NCI-H2227 treated with DMSO at 0.1 percent for 48 hours (cell line): ENCODE measurements around the gene UROD.
"Not testable (repeated sequence)": the region's sequence is repeated elsewhere in the genome, so short reads cannot be mapped to it uniquely, and the experiment has no call there.

Experiments used
- DNase-seq: peaks from one replicate; lab custom pipeline; 2025; lab: John Stamatoyannopoulos, UW

UROD gene

GRCh38 chr1:45040297-45040696, 28.2 kb downstream of the UROD start:
- no peak for DNase-seq

- DNase-seq = no peak
These were observed 31.0 kb downstream of the UROD start for GRCh38 chr1:45043094-45043493.

GRCh38 chr1:45044916-45045315, 32.9 kb downstream of the UROD start:
- DNase-seq = no peak

GRCh38 chr1:45047032-45047431, 35.0 kb downstream of the UROD start:
- no peak for DNase-seq

- no peak for DNase-seq
These were observed 39.1 kb downstream of the UROD start for GRCh38 chr1:45051005-45051772.

- no peak for DNase-seq
These were observed 45.5 kb downstream of the UROD start for GRCh38 chr1:45057542-45057941.

GRCh38 chr1:45059829-45060228, 47.8 kb downstream of the UROD start:
- no peak for DNase-seq

GRCh38 chr1:45062463-45062862, 50.4 kb downstream of the UROD start:
- DNase-seq = not testable (repeated sequence)

- DNase-seq = no peak
These were observed 53.0 kb downstream of the UROD start for GRCh38 chr1:45065083-45065482.
